ENCODE results near the gene TRIM42.
A peak's percentile ranks its signal among the peaks of the same experiment; 100 is the strongest.

The TRIM42 gene

GRCh38 chr3:140709751-140710150, 31.9 kb downstream of the TRIM42 start:
- no peak overlapping the region for H3K27ac ChIP-seq
- TF ChIP-seq CTCF (conservative IDR thresholded peaks at IDR 0.05) = no peak

GRCh38 chr3:140710711-140711389, 33.0 kb downstream of the TRIM42 start:
- TF ChIP-seq CTCF (conservative IDR thresholded peaks at IDR 0.05) = no peak
- H3K27ac ChIP-seq = no peak overlapping the region

- H3K27ac ChIP-seq = no peak overlapping the region
- no peak for TF ChIP-seq CTCF (conservative IDR thresholded peaks at IDR 0.05)
These were observed 33.6 kb downstream of the TRIM42 start for GRCh38 chr3:140711390-140712035.

GRCh38 chr3:140712301-140712700, 34.4 kb downstream of the TRIM42 start:
- no peak for TF ChIP-seq CTCF (conservative IDR thresholded peaks at IDR 0.05)

GRCh38 chr3:140715035-140715434, 37.2 kb downstream of the TRIM42 start:
- no peak for TF ChIP-seq CTCF (conservative IDR thresholded peaks at IDR 0.05)
- H3K27ac ChIP-seq = peak overlapping the region; percentile 79

More at GRCh38 chr3:140712301-140712700, 34.4 kb downstream of the TRIM42 start:
- no peak overlapping the region for H3K27ac ChIP-seq

GRCh38 chr3:140717921-140718320, 40.1 kb downstream of the TRIM42 start:
- no peak for TF ChIP-seq CTCF (conservative IDR thresholded peaks at IDR 0.05)
- H3K27ac ChIP-seq = no peak overlapping the region

- TF ChIP-seq CTCF (conservative IDR thresholded peaks at IDR 0.05) = no peak
These were observed 42.2 kb downstream of the TRIM42 start for GRCh38 chr3:140719841-140720614.

More at GRCh38 chr3:140719841-140720614, 42.2 kb downstream of the TRIM42 start:
- H3K27ac ChIP-seq = peak overlapping the region; percentile 63; the same call in 1 of the 2 replicates
